UCSD-AML1 (cell line): ENCODE measurements around the gene FFAR1.

ENCODE experiments used
- DNase-seq: peaks from one replicate; lab custom pipeline; 2025; ENCODE audit not compliant: unreplicated experiment; lab: John Stamatoyannopoulos, UW

The FFAR1 gene

GRCh38 chr19:35383536-35383935 is 35.8 kb downstream of the FFAR1 start:
- no peak for DNase-seq

GRCh38 chr19:35388277-35389054 is 40.8 kb downstream of the FFAR1 start:
- DNase-seq = no peak

GRCh38 chr19:35389192-35389861 is 41.6 kb downstream of the FFAR1 start:
- DNase-seq = no peak

- DNase-seq = no peak
Observed at GRCh38 chr19:35392742-35393715, 45.3 kb downstream of the FFAR1 start.

GRCh38 chr19:35395382-35396199 is 47.9 kb downstream of the FFAR1 start:
- no peak for DNase-seq

- DNase-seq = no peak
Observed at GRCh38 chr19:35396240-35396885, 48.7 kb downstream of the FFAR1 start.

- no peak for DNase-seq
Observed at GRCh38 chr19:35397064-35397463, 49.4 kb downstream of the FFAR1 start.
